NOMO-1 treated with DMSO at 0.1 percent for 48 hours (cell line): Measurements from ENCODE around the gene SASH3.

Experiments used
- DNase-seq: peaks from one replicate; lab custom pipeline; 2025; ENCODE audit not compliant: unreplicated experiment; lab: John Stamatoyannopoulos, UW

The SASH3 gene

DNA sequence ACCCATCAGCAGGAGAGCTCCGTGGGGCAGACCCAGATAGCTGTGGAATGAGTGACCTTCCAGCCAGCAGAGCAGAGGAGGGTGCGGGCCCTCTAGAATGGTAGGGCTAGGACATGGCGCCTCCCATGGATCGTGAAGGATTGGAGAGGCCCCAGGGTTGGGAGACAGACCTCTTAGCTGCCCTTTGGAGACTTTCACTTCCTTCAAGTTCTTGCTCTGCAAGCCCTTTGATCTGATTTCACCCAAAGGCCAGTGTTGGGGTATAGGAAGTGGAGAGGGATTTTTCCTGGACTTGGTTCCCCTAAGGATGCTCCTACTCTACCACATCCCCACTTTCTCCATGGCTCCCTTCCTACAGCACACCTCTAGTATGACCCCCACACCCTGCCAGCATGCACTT is 3.0 kb downstream of the SASH3 start:
- peak; percentile 22 for DNase-seq

DNA sequence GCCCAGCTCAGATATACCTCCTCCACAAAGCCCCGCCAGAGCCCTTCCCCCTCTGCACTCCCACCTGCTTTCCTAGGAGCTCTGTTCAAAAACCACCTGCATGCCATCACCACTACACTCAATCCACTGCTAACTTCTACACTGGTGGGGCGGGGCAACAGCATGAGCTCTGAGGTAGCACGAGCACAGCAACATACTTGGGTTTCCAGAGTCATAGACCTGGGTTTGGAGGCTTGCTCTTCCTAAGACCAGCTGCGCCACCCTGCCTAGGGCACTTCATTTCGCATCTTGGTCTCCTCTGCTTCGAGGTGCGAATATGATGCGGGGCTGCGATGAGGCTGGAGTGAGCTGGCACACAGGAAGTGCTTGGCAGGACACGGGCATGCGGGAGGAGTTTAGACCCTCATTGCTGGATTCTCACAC is 3.6 kb downstream of the SASH3 start:
- no peak for DNase-seq

GRCh38 chrX:129784371-129784770 is 4.6 kb downstream of the SASH3 start:
- peak; percentile 30 for DNase-seq

- peak; percentile 17 for DNase-seq
Observed at GRCh38 chrX:129785160-129785947, 5.6 kb downstream of the SASH3 start.

- DNase-seq, result peak; percentile 78
Observed at GRCh38 chrX:129786210-129786651, 6.5 kb downstream of the SASH3 start.

- DNase-seq, result no peak
Observed at GRCh38 chrX:129787336-129788055, 7.7 kb downstream of the SASH3 start.

DNA sequence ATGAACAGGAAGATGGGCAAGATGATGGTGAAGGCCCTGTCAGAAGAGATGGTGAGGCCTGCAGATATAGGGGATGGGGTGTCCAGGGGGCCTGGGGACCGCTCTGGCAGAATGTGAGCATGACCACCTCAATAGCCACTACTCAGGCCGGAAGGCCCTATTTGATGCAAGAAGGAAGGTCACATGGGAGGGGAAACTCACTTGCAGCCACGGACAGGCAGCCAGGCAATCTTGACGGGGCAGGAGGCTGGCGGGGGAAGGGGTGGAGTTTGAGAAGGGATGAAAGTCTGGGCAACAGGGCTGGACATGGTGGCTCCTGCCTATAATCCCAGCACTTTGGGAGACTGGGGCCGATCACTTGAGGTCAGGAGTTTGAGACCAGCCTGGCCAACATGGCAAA is 8.8 kb downstream of the SASH3 start:
- no peak for DNase-seq

GRCh38 chrX:129790146-129790545 is 10.4 kb downstream of the SASH3 start:
- DNase-seq, result no peak

DNA sequence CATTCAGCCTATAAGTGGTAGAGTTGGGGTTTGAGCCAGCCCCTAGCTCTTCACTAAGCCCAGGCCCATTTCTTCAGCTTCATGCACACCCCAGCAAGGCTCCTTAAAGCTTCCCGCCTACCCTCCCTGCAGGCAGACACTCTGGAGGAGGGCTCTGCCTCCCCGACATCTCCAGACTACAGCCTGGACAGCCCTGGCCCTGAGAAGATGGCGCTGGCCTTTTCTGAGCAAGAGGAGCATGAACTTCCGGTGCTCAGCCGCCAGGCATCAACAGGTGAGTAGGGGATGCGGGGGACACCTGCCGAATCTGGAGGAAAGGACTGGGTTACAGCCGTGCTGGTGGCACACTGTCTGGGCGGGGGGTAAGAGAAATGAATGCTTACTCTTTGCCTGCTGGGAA is 11.1 kb downstream of the SASH3 start:
- no peak for DNase-seq

DNA sequence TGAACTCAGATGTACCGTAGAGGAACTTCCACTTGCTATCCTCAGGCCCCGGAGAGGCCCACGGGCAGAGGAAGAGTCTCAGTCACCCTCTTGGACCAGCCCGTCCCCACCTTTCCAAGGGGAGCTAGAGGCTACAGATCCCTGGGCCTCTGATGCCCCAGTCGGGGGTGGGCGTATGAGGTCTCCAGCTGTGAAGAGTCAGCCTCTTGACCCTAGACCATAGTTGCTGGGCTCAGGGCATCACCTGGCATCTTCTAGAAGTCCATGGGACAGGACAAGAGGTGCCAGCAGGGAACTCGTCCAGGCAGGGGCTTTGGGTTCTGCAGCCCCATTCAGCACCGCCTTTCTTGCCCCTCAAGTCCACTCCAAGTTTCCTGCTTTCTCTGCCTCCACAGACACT is 11.6 kb downstream of the SASH3 start:
- DNase-seq, result no peak

- DNase-seq, result no peak
Observed at GRCh38 chrX:129791961-129792570, 12.3 kb downstream of the SASH3 start.

DNA sequence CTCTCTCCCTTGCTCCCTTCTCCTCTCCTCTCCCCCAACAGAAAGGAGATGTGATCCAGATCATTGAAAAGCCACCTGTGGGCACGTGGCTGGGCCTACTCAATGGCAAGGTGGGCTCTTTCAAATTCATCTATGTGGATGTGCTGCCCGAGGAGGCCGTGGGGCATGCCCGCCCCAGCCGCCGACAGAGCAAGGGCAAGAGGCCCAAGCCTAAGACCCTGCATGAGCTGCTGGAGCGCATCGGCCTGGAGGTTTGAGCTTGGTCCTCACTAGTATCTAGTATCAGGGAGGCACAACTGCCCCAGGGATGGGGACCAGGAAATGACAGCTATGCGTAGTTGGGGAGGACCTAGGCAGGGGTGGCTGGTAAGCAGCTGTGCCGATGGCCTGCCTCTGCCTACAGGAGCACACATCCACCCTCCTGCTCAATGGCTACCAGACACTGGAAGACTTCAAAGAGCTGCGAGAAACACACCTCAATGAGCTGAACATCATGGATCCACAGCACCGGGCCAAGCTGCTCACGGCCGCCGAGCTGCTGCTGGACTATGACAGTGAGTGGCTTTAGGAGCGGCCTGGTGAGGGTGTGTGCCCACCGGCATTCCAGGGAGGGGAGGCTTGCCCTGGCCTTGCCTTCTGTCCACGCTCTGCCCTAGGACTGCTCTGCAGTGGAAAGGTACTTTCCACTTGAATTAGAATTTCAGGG is 13.0 kb downstream of the SASH3 start:
- no peak for DNase-seq

DNA sequence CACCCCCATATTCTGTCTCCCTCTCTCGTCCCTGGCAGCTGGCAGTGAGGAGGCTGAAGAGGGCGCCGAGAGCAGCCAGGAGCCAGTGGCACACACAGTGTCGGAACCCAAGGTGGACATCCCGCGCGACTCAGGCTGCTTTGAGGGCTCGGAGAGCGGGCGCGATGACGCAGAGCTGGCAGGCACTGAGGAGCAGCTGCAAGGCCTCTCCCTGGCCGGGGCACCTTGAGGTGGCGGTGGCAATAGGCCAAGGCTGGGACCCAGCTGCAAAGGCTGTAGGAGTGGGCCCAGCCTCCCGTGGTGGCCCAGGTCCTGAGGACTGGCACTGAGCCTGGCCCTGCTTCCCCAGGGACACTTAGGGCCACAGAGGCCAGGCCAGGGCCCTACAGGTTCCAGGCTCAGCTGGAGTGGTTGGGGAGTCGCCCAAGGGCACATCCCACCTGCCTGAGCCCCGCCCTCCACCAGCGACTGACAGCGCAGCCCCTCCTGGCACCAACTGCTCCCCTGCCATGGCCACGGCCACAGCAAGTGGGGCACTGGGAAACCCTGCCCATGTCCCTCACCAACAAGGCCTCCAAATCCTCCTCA is 13.9 kb downstream of the SASH3 start:
- DNase-seq, result no peak

- no peak for DNase-seq
Observed at GRCh38 chrX:129795584-129795983, 15.8 kb downstream of the SASH3 start.

- DNase-seq, result no peak
Observed at GRCh38 chrX:129797251-129797906, 17.6 kb downstream of the SASH3 start.

DNA sequence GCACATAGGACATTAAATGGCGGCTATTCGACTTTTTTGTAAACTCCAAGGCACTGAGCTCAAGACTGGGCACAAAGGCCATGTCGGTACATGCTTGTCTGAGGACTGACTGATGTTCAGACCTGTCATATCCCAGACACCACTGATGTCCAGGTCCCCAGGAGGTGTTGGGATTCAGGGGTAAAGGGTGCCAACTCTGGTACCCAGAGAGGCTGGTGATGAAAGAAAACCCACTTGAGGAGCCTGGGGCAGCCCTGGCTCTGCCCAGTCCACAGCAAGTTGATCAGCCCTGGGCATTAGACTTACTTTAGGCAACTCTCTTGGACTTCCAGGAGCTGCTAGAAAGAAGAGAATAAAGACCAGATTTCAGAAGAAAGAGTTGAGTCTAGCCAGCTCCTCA is 18.7 kb downstream of the SASH3 start:
- DNase-seq, result no peak

- no peak for DNase-seq
Observed at GRCh38 chrX:129798888-129799287, 19.1 kb downstream of the SASH3 start.

GRCh38 chrX:129800186-129800585 is 20.4 kb downstream of the SASH3 start:
- DNase-seq, result no peak

GRCh38 chrX:129802863-129803262 is 23.1 kb downstream of the SASH3 start:
- no peak for DNase-seq

- no peak for DNase-seq
Observed at GRCh38 chrX:129804806-129805205, 25.1 kb downstream of the SASH3 start.
